Mesendoderm (in vitro differentiated cells): ENCODE measurements around the gene ROR1.

ENCODE experiments used
- DNase-seq: peaks from one replicate; pipeline ENCODE4 v3.0.0; 2013
- H2AK5ac ChIP-seq: 2 replicates; pipeline ENCODE4 v1.6.1; 2013; ENCODE audit warnings: low read length, inconsistent platforms
- H2BK120ac ChIP-seq: 2 replicates; pipeline ENCODE4 v1.6.1; 2013; ENCODE audit warnings: low read depth, mild to moderate bottlenecking, low read length, moderate library complexity, mixed read lengths
- H2BK15ac ChIP-seq: replicated peaks from 2 replicates; pipeline ENCODE4 v1.6.1; 2013; ENCODE audit warnings: low read depth, mild to moderate bottlenecking, moderate library complexity
- H2BK5ac ChIP-seq: 2 replicates; pipeline ENCODE4 v1.6.1; 2013; ENCODE audit warnings: low read length, inconsistent platforms
- H3K18ac ChIP-seq: 2 replicates; pipeline ENCODE4 v1.6.1; 2013; ENCODE audit warnings: mild to moderate bottlenecking, low read length, mixed read lengths
- H3K23ac ChIP-seq: one replicate; pipeline ENCODE4 v1.6.1; 2013; ENCODE audit warnings: low read length
- H3K27ac ChIP-seq: 2 replicates; pipeline ENCODE4 v1.5.1; 2013; ENCODE audit warnings: low read depth, mild to moderate bottlenecking, inconsistent platforms, low read length, moderate library complexity
- H3K27me3 ChIP-seq: 2 replicates; pipeline ENCODE4 v1.6.1; 2013; ENCODE audit warnings: low read length, control low read depth, mild to moderate bottlenecking, inconsistent platforms; ENCODE audit not compliant: insufficient read depth, poor library complexity
- H3K36me3 ChIP-seq: 2 replicates; pipeline ENCODE4 v1.6.1; 2013; ENCODE audit warnings: low read length, inconsistent platforms; ENCODE audit not compliant: control insufficient read depth, insufficient read depth
- H3K4ac ChIP-seq: one replicate; pipeline ENCODE4 v1.6.1; 2013; ENCODE audit warnings: low read depth, mild to moderate bottlenecking, low read length, moderate library complexity
- H3K4me1 ChIP-seq: 2 replicates; pipeline ENCODE4 v1.6.1; 2013; ENCODE audit warnings: low read depth, low read length, inconsistent platforms; ENCODE audit not compliant: control insufficient read depth
- H3K4me2 ChIP-seq: 2 replicates; pipeline ENCODE4 v1.6.1; 2013; ENCODE audit warnings: low read length
- H3K4me3 ChIP-seq: 2 replicates; pipeline ENCODE4 v1.5.1; 2013; ENCODE audit warnings: mild to moderate bottlenecking, low read length
- H3K56ac ChIP-seq: one replicate; pipeline ENCODE4 v1.6.1; 2013; ENCODE audit warnings: low read length
- H3K79me1 ChIP-seq: 2 replicates; pipeline ENCODE4 v1.6.1; 2013; ENCODE audit warnings: low read length, inconsistent platforms
- H3K79me2 ChIP-seq: 2 replicates; pipeline ENCODE4 v1.6.1; 2013; ENCODE audit warnings: mild to moderate bottlenecking, low read length; ENCODE audit not compliant: control insufficient read depth, insufficient read depth
- H3K9ac ChIP-seq: 2 replicates; pipeline ENCODE4 v1.6.1; 2013; ENCODE audit warnings: low read length, inconsistent platforms
- H4K5ac ChIP-seq: one replicate; pipeline ENCODE4 v1.6.1; 2013; ENCODE audit warnings: low read length
- H4K8ac ChIP-seq: one replicate; pipeline ENCODE4 v1.6.1; 2013; ENCODE audit warnings: low read depth, mild to moderate bottlenecking, control low read depth, low read length, moderate library complexity
- WGBS: extraction: QIAGEN DNeasy Blood & Tissue Kit; methylation state at CpG from one replicate; pipeline ENCODE4 v1.1.7; 2013; ENCODE audit warnings: low lambda C conversion rate, missing lambda C conversion rate; ENCODE audit not compliant: insufficient coverage; ENCODE audit errors: extremely low coverage; 5-methylcytosine and 5-hydroxymethylcytosine counted together

Gene ROR1

DNA sequence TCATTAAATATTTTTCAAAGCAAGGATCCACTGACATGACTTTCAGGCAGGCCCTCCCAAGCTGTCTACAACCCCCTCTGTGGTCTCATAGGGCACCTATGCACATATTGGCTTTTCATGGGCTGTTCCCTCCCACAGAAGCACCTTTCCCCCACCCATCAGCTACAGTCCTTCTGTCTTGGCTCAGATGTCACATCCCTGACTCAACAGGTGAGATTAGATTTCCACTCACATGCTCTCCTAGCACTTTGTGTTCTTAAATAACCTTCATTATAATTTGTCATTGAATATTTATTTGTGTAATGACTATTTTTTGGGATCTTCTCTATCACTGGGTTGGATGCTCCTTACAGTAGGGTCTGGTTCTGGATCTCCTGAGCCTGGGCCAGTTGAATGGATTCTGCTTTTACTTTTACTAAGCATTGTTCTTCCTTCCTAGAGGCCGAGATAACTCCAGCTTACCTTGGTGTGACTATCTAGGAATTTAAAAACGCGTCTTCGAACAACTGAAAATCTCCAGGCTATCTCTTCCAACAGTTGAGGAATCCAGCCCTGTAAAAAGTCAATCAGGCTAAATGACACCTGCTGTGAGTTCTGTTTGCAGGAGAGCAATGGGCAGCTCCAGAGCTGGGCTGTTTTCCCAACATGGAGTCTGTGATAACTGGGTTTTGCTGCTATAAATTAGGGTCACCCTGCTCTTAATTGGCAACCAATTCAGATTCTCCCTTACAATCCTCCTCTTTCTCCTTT, 16.2 kb downstream of the ROR1 start:
- H2BK120ac ChIP-seq: no peak overlapping the region
- H3K56ac ChIP-seq: peak overlapping the region; percentile 31
- H3K18ac ChIP-seq: peak overlapping the region; percentile 65
- WGBS: no CpG with 5 or more reads among the region's 4 CpGs
- no peak overlapping the region for H3K4me3 ChIP-seq
- no peak overlapping the region for H3K4ac ChIP-seq
- no peak overlapping the region for H2BK15ac ChIP-seq
- no peaks in the 10 kb centered on the region for H3K36me3 ChIP-seq
- H3K4me2 ChIP-seq: no peak overlapping the region
- DNase-seq: peak; percentile 90
- peaks cover 44% of the 10 kb centered on the region for H3K4me1 ChIP-seq
- H3K79me2 ChIP-seq: peaks cover 19% of the 10 kb centered on the region
- H4K5ac ChIP-seq: no peak overlapping the region
- H3K27me3 ChIP-seq: no peaks in the 10 kb centered on the region
- peak overlapping the region; percentile 46 for H3K27ac ChIP-seq
- peak overlapping the region; percentile 51 for H3K23ac ChIP-seq
- H2BK5ac ChIP-seq: no peak overlapping the region
- H3K79me1 ChIP-seq: peaks cover 15% of the 10 kb centered on the region
- H4K8ac ChIP-seq: no peak overlapping the region
- H3K9ac ChIP-seq: no peak overlapping the region
- peak overlapping the region; percentile 68 for H2AK5ac ChIP-seq

DNA sequence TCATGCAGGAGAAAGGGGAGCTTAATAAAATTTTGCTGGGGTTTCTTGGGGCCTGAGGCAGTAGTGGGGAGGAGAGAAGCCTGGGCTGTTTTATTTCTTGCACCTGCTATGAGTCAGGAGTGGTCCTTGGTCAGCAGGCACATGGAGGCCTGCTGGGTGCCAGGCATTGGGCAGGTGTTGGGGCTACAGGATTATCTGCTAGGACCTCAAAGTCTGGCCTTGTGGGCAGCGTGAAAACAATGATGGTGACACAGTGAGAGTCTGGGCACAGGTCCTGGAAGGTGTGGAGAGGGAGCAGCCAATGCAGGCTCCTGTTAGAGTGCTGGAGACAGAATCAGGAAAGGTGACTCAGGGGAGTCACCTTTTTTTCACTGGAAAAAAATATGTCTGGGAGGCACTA, 17.2 kb downstream of the ROR1 start:
- no peaks in the 10 kb centered on the region for H3K36me3 ChIP-seq
- H4K8ac ChIP-seq: no peak overlapping the region
- no peak overlapping the region for H3K23ac ChIP-seq
- H3K56ac ChIP-seq: no peak overlapping the region
- no peak overlapping the region for H2AK5ac ChIP-seq
- no peaks in the 10 kb centered on the region for H3K27me3 ChIP-seq
- H3K4me1 ChIP-seq: peaks cover 45% of the 10 kb centered on the region
- H3K4ac ChIP-seq: no peak overlapping the region
- H2BK120ac ChIP-seq: no peak overlapping the region
- H3K9ac ChIP-seq: no peak overlapping the region
- peak overlapping the region; percentile 13 for H3K18ac ChIP-seq
- WGBS: no CpG with 5 or more reads among the region's 1 CpG
- no peak overlapping the region for H3K4me2 ChIP-seq
- H3K27ac ChIP-seq: no peak overlapping the region
- H3K79me1 ChIP-seq: peaks cover 13% of the 10 kb centered on the region
- DNase-seq: no peak
- H3K4me3 ChIP-seq: no peak overlapping the region
- H4K5ac ChIP-seq: no peak overlapping the region
- H2BK5ac ChIP-seq: no peak overlapping the region
- H2BK15ac ChIP-seq: no peak overlapping the region
- H3K79me2 ChIP-seq: peaks cover 13% of the 10 kb centered on the region

DNA sequence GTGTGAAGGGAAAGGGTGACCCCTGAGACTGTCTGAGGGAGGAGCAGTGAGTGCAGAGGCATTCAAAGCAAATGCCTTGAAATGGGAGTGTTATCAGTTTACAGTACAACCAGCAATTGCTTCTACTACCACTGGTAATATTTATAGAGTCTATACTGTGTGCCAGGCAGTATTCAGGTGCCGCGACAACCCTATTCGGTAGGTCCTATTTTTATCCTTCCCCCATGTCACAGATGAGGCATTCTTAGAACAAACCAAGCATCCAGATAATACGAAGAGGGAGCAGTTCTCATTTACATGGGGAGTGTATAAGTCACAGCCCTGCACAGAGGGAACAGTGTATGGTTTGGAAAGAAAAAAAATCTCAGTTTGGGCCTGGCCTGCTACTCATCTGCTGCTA, 18.3 kb downstream of the ROR1 start:
- peaks cover 41% of the 10 kb centered on the region for H3K4me1 ChIP-seq
- H4K5ac ChIP-seq: no peak overlapping the region
- no peak overlapping the region for H4K8ac ChIP-seq
- H2BK15ac ChIP-seq: no peak overlapping the region
- H3K9ac ChIP-seq: no peak overlapping the region
- no peak overlapping the region for H2BK5ac ChIP-seq
- peak overlapping the region; percentile 39 for H3K4ac ChIP-seq
- H3K27me3 ChIP-seq: no peaks in the 10 kb centered on the region
- H2BK120ac ChIP-seq: no peak overlapping the region
- no peak overlapping the region for H3K18ac ChIP-seq
- DNase-seq: no peak
- peak overlapping the region; percentile 22 for H3K56ac ChIP-seq
- no peak overlapping the region for H2AK5ac ChIP-seq
- no CpG with 5 or more reads among the region's 4 CpGs for WGBS
- no peak overlapping the region for H3K4me3 ChIP-seq
- no peak overlapping the region for H3K23ac ChIP-seq
- peaks cover 13% of the 10 kb centered on the region for H3K79me1 ChIP-seq
- no peak overlapping the region for H3K27ac ChIP-seq
- no peaks in the 10 kb centered on the region for H3K36me3 ChIP-seq
- H3K79me2 ChIP-seq: peaks cover 13% of the 10 kb centered on the region
- H3K4me2 ChIP-seq: no peak overlapping the region

DNA sequence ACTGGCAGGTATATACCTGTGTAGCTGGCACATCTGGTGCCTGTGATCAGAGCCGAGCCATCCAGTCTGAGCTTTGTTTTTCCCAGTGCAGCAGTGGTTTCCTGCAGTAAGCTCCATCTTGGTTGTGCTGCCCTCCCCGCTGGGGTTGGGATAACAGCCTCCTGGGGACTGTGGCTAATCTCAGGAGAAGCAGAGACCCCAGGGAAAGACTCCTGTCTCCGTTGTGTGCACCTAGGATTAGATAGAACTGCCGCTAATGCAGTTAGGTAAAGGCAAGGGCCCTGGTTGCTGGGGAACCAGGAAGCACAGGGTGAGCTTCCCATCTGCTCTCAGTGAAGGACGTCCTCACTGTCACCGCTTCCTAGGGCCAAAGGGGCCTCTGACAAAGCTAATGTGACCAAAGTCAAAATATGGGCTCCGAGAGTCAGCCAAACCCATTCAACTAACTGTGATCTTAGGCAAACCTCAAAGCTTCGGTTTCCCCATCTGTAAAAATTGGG, 20.0 kb downstream of the ROR1 start:
- no CpG with 5 or more reads among the region's 8 CpGs for WGBS
- Histone ChIP-seq H3K79me1 (peaks cover 14% of the 10 kb centered on the region), H3K4me1 (peaks cover 37% of the 10 kb centered on the region), H2BK15ac (no peak overlapping the region), H4K8ac (no peak overlapping the region), H3K27ac (no peak overlapping the region), H3K4ac (no peak overlapping the region), H4K5ac (no peak overlapping the region), H3K36me3 (no peaks in the 10 kb centered on the region), H2AK5ac (peak overlapping the region; percentile 4), H3K4me2 (no peak overlapping the region), H3K23ac (peak overlapping the region; percentile 17), H3K18ac (peak overlapping the region; percentile 44), H3K79me2 (peaks cover 19% of the 10 kb centered on the region), H3K27me3 (no peaks in the 10 kb centered on the region), H3K4me3 (no peak overlapping the region), H2BK5ac (peak overlapping the region; percentile 6), H2BK120ac (no peak overlapping the region), H3K9ac (no peak overlapping the region), H3K56ac (peak overlapping the region; percentile 25)
- DNase-seq: peak; percentile 55

DNA sequence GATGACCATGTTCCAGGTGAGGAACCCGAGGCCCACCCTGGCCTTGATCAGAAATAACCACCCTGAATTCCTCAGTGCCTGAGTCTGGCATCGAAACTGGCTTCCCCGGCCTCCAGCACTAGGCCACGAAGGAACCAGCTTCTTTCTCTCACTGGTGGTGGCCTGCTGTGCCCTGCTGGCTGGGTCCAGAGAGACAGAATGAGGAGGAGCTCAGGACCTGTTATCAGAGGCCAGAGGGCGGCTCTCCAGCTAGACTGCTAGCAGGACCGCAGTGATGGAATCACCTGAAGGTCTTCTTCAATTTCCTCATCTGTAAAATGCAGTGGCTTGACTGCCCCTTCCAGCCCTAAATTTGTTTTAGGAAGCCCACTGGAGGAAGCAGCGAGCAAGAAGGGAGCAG, 20.5 kb downstream of the ROR1 start:
- peak overlapping the region; percentile 6 for H2BK5ac ChIP-seq
- H4K8ac ChIP-seq: no peak overlapping the region
- no CpG with 5 or more reads among the region's 7 CpGs for WGBS
- H3K4me1 ChIP-seq: peaks cover 33% of the 10 kb centered on the region
- H3K9ac ChIP-seq: no peak overlapping the region
- H2BK120ac ChIP-seq: no peak overlapping the region
- peak overlapping the region; percentile 52 for H2AK5ac ChIP-seq
- no peak overlapping the region for H2BK15ac ChIP-seq
- no peaks in the 10 kb centered on the region for H3K36me3 ChIP-seq
- H3K79me2 ChIP-seq: peaks cover 17% of the 10 kb centered on the region
- peak overlapping the region; percentile 40 for H3K56ac ChIP-seq
- no peak overlapping the region for H3K4me2 ChIP-seq
- H3K4ac ChIP-seq: no peak overlapping the region
- no peak overlapping the region for H3K4me3 ChIP-seq
- H4K5ac ChIP-seq: no peak overlapping the region
- H3K27ac ChIP-seq: no peak overlapping the region
- H3K27me3 ChIP-seq: no peaks in the 10 kb centered on the region
- peak overlapping the region; percentile 17 for H3K23ac ChIP-seq
- H3K79me1 ChIP-seq: peaks cover 9% of the 10 kb centered on the region
- DNase-seq: peak; percentile 53
- H3K18ac ChIP-seq: peak overlapping the region; percentile 20
